Measurements from ENCODE around the gene GNAZ. TPM values are rescaled to one million over a fixed set of nuclear protein-coding genes. Genes with fewer than 3 reads are reported as not detected.

GNAZ gene
- total RNA-seq, 1 experiment from 2014 or later = 11.1 TPM

DNA sequence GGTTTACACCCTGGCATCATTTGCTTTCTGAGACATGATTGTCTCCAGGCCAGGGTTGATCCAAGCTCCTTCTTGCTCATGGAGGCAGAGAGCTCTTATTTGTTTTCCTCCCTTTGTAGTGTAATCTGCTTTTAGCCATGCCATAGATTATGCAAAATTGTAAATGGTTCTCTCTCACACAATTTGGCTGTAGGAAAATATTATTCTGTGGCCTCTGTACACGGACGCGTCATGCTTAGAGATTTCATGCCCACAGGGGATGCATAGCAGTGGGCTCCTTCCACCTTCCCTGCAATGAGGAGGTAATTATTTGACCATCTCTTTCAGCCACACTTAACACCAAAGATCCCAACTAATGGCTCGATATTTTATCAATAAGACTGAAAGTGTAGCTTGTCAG, 37.7 kb upstream of the GNAZ start:
- H3K9ac ChIP-seq (ENCODE audit: low read length) = no peak overlapping the region
- no peaks in the 10 kb centered on the region for H3K79me2 ChIP-seq (ENCODE audit: insufficient read depth, low read length)
- no peak overlapping the region for H3K27ac ChIP-seq (ENCODE audit: low read depth, low read length)
- ChIA-PET CTCF (no interaction called here), RAD21 (ENCODE audit: low non-redundant PET in 1 of 2, low total read pairs in 2 of 2, uncharacterized antibody in 2 of 2, unreplicated experiment in 2 of 2) (no interaction called here), POLR2A (no interaction called here)
- H2AFZ ChIP-seq (ENCODE audit: low read depth, low read length, poor library complexity, severe bottlenecking) = no peak overlapping the region
- H3K9me2 ChIP-seq (ENCODE audit: insufficient read depth) = no peaks in the 10 kb centered on the region
- BruUV-seq (replicated peaks) = no TSS peak
- no peaks in the 10 kb centered on the region for H3K36me3 ChIP-seq (ENCODE audit: control insufficient read depth in 1 of 2, insufficient read depth in 2 of 2, low read length in 2 of 2)
- ATAC-seq (no peak), DNase-seq (ENCODE audit: low read depth, low spot score) (no peak)
- H4K20me1 ChIP-seq (ENCODE audit: insufficient read depth) = no peaks in the 10 kb centered on the region
- no peaks in the 10 kb centered on the region for H3K4me1 ChIP-seq (ENCODE audit: control insufficient read depth in 1 of 2, insufficient read depth in 2 of 2, low read length in 2 of 2)
- no peak overlapping the region for H3K4me3 ChIP-seq (replicated peaks in 1 of 2; ENCODE audit: low read depth in 1 of 2, low read length in 2 of 2)
- H3K4me2 ChIP-seq (ENCODE audit: low read length) = no peak overlapping the region
- intact Hi-C loops (cut with micrococcal nuclease) = no loop called here
- no peaks in the 10 kb centered on the region for H3K9me3 ChIP-seq (ENCODE audit: control insufficient read depth in 1 of 2, insufficient read depth in 1 of 2, low read depth in 1 of 2, low read length in 2 of 2)
- TF ChIP-seq, protein P1, sequence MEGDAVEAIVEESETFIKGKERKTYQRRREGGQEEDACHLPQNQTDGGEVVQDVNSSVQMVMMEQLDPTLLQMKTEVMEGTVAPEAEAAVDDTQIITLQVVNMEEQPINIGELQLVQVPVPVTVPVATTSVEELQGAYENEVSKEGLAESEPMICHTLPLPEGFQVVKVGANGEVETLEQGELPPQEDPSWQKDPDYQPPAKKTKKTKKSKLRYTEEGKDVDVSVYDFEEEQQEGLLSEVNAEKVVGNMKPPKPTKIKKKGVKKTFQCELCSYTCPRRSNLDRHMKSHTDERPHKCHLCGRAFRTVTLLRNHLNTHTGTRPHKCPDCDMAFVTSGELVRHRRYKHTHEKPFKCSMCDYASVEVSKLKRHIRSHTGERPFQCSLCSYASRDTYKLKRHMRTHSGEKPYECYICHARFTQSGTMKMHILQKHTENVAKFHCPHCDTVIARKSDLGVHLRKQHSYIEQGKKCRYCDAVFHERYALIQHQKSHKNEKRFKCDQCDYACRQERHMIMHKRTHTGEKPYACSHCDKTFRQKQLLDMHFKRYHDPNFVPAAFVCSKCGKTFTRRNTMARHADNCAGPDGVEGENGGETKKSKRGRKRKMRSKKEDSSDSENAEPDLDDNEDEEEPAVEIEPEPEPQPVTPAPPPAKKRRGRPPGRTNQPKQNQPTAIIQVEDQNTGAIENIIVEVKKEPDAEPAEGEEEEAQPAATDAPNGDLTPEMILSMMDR (IDR thresholded peaks at IDR 0.05 in 2 of 3, conservative IDR thresholded peaks at IDR 0.05 in 1 of 3; ENCODE audit: borderline replicate concordance in 1 of 3, insufficient read depth in 1 of 3, low read depth in 2 of 3, low read length in 2 of 3) = no peak
- TF ChIP-seq, protein P2, sequence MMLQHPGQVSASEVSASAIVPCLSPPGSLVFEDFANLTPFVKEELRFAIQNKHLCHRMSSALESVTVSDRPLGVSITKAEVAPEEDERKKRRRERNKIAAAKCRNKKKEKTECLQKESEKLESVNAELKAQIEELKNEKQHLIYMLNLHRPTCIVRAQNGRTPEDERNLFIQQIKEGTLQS (IDR thresholded peaks at IDR 0.05) = no peak
- TF ChIP-seq EZH2 (IDR thresholded peaks at IDR 0.05) (no peak), POLR2AphosphoS5 (IDR thresholded peaks at IDR 0.05; ENCODE audit: low read depth, low read length) (no peak), EGR1 (IDR thresholded peaks at IDR 0.05; ENCODE audit: low read depth) (no peak), SIN3A (IDR thresholded peaks at IDR 0.05; ENCODE audit: low read depth) (no peak), CBX3 (IDR thresholded peaks at IDR 0.05; ENCODE audit: low read depth) (no peak), EZH2phosphoT487 (IDR thresholded peaks at IDR 0.05; ENCODE audit: borderline replicate concordance) (no peak)
- TF ChIP-seq, protein P3, sequence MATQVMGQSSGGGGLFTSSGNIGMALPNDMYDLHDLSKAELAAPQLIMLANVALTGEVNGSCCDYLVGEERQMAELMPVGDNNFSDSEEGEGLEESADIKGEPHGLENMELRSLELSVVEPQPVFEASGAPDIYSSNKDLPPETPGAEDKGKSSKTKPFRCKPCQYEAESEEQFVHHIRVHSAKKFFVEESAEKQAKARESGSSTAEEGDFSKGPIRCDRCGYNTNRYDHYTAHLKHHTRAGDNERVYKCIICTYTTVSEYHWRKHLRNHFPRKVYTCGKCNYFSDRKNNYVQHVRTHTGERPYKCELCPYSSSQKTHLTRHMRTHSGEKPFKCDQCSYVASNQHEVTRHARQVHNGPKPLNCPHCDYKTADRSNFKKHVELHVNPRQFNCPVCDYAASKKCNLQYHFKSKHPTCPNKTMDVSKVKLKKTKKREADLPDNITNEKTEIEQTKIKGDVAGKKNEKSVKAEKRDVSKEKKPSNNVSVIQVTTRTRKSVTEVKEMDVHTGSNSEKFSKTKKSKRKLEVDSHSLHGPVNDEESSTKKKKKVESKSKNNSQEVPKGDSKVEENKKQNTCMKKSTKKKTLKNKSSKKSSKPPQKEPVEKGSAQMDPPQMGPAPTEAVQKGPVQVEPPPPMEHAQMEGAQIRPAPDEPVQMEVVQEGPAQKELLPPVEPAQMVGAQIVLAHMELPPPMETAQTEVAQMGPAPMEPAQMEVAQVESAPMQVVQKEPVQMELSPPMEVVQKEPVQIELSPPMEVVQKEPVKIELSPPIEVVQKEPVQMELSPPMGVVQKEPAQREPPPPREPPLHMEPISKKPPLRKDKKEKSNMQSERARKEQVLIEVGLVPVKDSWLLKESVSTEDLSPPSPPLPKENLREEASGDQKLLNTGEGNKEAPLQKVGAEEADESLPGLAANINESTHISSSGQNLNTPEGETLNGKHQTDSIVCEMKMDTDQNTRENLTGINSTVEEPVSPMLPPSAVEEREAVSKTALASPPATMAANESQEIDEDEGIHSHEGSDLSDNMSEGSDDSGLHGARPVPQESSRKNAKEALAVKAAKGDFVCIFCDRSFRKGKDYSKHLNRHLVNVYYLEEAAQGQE (IDR thresholded peaks at IDR 0.05; ENCODE audit: low read depth) = no peak
- TF ChIP-seq, protein P4, sequence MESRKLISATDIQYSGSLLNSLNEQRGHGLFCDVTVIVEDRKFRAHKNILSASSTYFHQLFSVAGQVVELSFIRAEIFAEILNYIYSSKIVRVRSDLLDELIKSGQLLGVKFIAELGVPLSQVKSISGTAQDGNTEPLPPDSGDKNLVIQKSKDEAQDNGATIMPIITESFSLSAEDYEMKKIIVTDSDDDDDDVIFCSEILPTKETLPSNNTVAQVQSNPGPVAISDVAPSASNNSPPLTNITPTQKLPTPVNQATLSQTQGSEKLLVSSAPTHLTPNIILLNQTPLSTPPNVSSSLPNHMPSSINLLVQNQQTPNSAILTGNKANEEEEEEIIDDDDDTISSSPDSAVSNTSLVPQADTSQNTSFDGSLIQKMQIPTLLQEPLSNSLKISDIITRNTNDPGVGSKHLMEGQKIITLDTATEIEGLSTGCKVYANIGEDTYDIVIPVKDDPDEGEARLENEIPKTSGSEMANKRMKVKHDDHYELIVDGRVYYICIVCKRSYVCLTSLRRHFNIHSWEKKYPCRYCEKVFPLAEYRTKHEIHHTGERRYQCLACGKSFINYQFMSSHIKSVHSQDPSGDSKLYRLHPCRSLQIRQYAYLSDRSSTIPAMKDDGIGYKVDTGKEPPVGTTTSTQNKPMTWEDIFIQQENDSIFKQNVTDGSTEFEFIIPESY (IDR thresholded peaks at IDR 0.05; ENCODE audit: extremely low read depth, insufficient replicate concordance, low read length) = no peak
- H3K27me3 ChIP-seq (ENCODE audit: insufficient read depth, low read length) = no peaks in the 10 kb centered on the region

Measured in HCT116 (cell line).